HuH-7 (cell line): ENCODE results near the gene SLC23A1.
"Not testable (repeated sequence)": the region's sequence is repeated elsewhere in the genome, so short reads cannot be mapped to it uniquely, and the experiment has no call there.

ENCODE experiments used
- DNase-seq: peaks from one replicate; pipeline ENCODE4 v3.0.0; 2011; ENCODE audit warnings: low spot score

Gene SLC23A1

GRCh38 chr5:139383275-139383992, at the start of gene SLC23A1:
TSS of gene SLC23A1 (minus strand) at chr5:139383297. CDS start at chr5:139383253, 44 bp downstream.
- DNase-seq, result peak; percentile 80

DNA sequence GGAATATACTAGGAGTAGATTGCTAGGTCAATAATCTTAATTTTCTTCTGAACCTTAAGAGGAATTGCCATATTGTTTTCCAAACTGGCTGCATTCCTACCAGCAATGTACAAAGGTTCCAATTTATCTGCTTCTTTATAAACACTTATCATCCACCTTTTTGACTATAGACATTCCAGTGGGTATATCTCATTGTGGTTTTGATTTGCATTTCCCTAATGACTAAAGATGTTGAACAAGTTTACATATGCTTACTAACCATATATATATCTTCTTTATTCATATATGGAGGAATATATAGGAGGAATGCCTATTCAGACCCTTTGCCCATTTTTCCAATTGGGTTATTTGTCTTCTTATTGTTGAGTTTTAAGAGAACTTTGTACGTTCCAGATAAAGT, 48.6 kb upstream of the SLC23A1 start:
- no peak for DNase-seq

- no peak for DNase-seq
Measured at GRCh38 chr5:139430015-139430414, 46.9 kb upstream of the SLC23A1 start.

- DNase-seq, result no peak
Measured at GRCh38 chr5:139426203-139426885, 43.2 kb upstream of the SLC23A1 start.

DNA sequence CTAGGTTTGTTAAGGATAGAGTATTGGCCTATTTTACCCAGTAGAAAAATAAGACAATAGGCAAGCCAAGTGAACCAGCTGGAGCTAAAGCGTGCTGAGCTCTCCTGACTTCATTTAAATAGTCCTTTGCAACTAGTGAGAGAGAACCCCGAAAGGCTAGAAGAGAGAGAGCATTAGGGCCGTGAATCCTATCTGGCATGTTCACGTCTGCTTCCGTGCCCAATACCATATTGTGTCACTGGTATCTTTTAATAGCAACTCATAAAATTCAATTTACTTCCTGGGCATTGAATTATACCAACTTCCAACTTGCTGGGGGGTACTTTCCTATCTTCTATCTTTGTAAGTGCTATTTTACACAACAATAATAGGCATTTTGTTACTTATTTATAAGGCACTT, 42.4 kb upstream of the SLC23A1 start:
- no peak for DNase-seq

- DNase-seq, result peak; percentile 56
Measured at GRCh38 chr5:139422307-139422893, 39.3 kb upstream of the SLC23A1 start.

DNA sequence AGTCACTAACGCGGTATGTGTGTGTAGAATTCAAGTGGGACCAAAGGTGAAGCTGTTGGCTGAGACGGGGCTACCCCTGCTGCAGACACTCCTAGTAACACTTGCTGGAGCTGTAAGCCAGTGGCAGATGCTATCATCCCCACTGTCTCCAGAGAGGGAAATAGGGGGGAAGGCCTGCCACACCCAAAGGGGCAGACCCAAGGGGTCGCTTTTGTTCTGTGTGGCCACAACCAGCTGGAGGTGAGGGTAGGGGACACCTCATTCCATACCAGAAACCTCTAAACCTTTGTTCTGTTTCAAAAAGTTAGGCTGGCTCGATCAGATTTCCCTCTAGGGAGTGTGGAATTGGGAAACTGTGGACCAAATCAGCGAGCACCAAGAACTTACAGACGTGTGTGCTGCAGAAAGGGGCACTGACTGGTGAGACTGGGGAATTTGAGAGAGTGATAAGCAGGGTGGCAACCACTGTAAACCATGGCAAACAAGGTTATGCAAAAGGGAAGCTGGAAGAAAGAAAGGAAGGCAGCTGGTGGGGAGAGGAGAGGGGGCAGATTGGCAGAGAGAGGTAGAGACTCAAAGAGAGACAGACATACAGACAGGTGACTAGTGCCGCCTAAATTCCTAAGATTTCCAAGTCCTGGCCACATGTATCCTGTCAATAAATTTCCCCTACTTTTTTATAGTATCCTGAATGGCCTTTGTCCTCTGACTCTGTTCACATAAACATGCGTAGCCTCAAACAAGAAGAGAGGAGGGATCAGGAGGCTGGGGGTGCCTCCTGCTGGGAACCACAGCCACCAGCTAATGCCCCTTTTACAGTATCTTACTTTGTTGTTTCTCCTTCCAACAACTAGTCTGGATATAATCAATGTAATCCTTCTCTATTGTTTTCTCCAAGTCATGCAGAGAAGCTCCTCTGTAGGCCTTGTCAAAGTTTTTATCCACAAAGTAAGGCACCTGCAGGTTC, 36.4 kb upstream of the SLC23A1 start:
- DNase-seq, result no peak

GRCh38 chr5:139418793-139419192, 35.7 kb upstream of the SLC23A1 start:
- DNase-seq, result no peak

- no peak for DNase-seq
Measured at GRCh38 chr5:139417214-139417613, 34.1 kb upstream of the SLC23A1 start.

DNA sequence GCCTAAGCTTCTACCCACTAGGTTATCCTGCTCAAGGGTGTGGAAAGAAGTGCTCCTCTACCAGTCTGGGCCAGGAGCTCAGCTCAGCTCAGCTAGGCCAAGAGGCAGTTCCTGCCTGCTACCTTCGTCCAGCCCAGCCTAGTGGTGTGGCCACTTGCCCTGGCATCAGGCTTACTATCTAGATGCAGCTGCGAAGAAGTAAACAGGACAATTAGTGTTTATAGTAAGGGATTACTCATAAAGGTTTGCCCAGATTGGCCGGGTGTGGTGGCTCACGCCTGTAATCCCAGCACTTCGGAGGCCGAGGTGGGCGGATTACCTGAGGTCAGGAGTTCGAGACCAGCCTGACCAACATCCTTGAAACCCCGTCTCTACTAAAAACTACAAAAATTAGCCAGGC, 33.6 kb upstream of the SLC23A1 start:
- DNase-seq, result no peak

- DNase-seq, result no peak
Measured at GRCh38 chr5:139415869-139416268, 32.8 kb upstream of the SLC23A1 start.

DNA sequence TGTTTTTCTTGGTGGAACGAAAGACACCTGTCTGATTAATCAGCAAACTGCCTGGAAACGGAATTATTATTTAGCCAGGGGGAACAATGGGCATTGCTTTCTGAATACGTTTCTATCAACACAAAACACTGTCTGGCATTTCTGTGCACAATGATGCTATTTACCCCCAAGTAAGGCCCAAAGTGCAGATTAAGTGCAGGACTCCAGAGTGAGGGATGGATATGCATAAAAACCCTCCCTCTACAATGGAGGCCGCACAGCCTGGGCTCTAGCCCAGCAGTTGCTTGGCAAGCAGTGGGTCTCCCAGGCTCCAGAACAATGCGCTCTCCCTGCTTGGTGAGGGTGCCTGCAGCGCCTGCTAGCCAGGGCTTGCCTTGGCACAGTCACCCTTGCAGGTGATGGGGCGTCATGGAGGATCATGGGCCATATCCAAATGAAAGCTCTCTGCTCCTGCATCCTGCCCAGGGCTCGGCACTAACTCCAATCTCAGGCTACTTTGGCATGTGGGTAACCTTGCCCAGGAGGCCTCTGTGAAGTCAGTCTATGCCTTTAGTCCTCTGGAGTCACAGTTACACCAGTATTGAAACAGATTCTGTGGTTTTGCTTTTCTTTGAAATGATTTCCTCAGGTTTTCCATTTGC, 32.2 kb upstream of the SLC23A1 start:
- no peak for DNase-seq

- no peak for DNase-seq
Measured at GRCh38 chr5:139414581-139415130, 31.6 kb upstream of the SLC23A1 start.

DNA sequence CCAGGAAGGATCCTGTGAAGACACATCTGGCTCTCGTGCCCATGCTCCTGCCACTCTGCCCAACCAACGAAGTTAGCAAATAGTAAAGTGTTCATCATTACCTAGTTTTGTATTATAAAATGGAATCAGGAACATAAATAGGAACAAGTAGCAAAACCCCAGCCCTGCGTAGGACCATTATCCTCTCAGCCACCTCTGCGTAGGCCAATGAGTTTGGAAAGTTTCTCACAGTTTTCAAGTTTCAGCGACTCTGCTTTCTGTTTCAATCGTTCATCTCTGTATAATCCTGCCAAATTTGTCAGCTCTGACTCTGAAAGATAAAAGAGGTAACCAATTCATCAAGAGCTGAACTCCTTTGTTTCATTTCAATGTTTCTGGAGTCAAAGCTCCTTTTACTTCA, 30.9 kb upstream of the SLC23A1 start:
- no peak for DNase-seq

DNA sequence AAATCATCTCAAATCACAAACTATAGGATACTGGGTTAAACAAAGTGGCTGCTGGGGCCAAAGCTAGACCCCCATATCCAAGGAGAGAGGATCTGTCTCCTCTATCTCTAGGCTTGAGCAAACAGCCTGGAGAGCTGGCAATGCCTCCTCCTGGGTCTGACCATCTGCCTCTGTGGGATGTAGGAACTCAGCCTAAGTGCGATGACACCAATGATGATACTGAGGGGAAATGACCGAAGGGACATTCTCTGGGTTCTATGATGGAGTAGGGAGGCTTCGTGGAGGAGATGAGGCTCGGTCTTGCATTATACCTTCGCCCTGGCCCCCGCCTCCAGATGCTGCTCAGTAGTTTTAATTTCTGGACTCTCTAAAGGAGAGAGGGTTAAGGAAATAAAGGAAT, 30.1 kb upstream of the SLC23A1 start:
- DNase-seq, result no peak

DNA sequence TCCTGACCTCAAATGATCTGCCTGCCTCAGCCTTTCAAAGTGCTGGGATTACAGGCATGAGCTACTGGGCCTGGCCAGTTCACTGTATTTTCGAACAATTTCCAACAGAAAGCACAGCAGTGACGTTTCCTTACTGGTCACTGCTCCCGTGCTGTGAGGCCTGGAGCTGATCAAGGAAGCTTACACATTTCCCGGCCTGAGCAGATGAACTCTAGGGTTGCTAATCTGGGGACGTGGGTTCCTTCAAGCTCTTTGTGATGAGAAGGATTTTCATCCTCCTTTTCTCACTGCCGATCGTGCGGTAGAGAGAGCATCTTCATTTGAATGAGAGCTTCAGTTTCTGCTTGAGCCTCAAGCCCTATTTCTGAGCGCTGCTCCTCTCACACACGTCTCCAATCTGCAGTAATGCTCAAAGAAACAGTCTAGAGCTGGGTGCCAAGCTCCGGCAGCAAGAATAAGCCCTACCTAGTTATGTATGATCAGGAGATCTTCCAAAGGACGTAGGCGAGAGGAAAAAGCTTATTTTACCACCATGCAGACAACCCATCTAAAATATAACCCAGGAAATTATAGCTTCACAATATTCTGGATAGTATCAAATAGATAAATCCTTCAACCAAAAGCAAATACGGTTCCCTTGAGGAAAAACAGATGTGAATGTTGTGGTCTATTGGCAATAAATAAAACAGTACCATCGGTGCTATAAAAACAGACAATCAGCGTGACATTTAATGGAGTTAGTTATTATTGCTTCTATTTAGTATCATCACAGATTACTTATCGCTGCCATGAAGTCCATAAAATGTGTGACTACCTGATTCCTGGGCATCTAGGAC, 28.1 kb upstream of the SLC23A1 start:
- no peak for DNase-seq

GRCh38 chr5:139410121-139410992, 27.3 kb upstream of the SLC23A1 start:
- DNase-seq, result no peak

- DNase-seq, result not testable (repeated sequence)
Measured at GRCh38 chr5:139409116-139409515, 26.0 kb upstream of the SLC23A1 start.

- no peak for DNase-seq
Measured at GRCh38 chr5:139408191-139408590, 25.1 kb upstream of the SLC23A1 start.
